Measurements from ENCODE around the gene COASY. TPM values are rescaled to one million over a fixed set of nuclear protein-coding genes. Genes with fewer than 3 reads are reported as not detected.

COASY gene
- total and polyA plus RNA-seq, 2 donors from 2014 or later, result 71.9 to 145 TPM

- Histone ChIP-seq H3K27me3 (ENCODE audit: control insufficient read depth, insufficient read depth, low read length) (no peaks in the 10 kb centered on the region), H3K27ac (ENCODE audit: low read depth in 2 of 2, low read length in 2 of 2) (peak overlapping the region in 1 of 2 donors; percentile 47), H3K9ac (ENCODE audit: low read length in 3 of 3) (no peak overlapping the region), H3K36me3 (ENCODE audit: control insufficient read depth in 2 of 3, insufficient read depth in 3 of 3, low read length in 3 of 3) (peaks cover 0 to 17% (median 7%) of the 10 kb centered on the region in 3 donors), H3K4me1 (ENCODE audit: control insufficient read depth in 2 of 3, insufficient read depth in 2 of 3, low read depth in 1 of 3, low read length in 3 of 3) (peaks cover 8 to 30% (median 26%) of the 10 kb centered on the region in 3 donors), H3K4me3 (ENCODE audit: low read length in 3 of 3) (no peak overlapping the region), H3K9me3 (ENCODE audit: control insufficient read depth in 2 of 3, insufficient read depth in 1 of 3, low read length in 3 of 3) (no peaks in the 10 kb centered on the region)
- peak in 1 of 5 donors; percentile 21 for DNase-seq
- intact Hi-C loops (cut with DNase I), result no loop called here
- FAIRE-seq, result no peak
- TF ChIP-seq, protein P1, sequence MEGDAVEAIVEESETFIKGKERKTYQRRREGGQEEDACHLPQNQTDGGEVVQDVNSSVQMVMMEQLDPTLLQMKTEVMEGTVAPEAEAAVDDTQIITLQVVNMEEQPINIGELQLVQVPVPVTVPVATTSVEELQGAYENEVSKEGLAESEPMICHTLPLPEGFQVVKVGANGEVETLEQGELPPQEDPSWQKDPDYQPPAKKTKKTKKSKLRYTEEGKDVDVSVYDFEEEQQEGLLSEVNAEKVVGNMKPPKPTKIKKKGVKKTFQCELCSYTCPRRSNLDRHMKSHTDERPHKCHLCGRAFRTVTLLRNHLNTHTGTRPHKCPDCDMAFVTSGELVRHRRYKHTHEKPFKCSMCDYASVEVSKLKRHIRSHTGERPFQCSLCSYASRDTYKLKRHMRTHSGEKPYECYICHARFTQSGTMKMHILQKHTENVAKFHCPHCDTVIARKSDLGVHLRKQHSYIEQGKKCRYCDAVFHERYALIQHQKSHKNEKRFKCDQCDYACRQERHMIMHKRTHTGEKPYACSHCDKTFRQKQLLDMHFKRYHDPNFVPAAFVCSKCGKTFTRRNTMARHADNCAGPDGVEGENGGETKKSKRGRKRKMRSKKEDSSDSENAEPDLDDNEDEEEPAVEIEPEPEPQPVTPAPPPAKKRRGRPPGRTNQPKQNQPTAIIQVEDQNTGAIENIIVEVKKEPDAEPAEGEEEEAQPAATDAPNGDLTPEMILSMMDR (IDR thresholded peaks at IDR 0.05; ENCODE audit: borderline replicate concordance, extremely low read depth, insufficient read depth), result no peak
Measured at GRCh38 chr17:42525221-42525620, 36.7 kb upstream of the COASY start.

DNA sequence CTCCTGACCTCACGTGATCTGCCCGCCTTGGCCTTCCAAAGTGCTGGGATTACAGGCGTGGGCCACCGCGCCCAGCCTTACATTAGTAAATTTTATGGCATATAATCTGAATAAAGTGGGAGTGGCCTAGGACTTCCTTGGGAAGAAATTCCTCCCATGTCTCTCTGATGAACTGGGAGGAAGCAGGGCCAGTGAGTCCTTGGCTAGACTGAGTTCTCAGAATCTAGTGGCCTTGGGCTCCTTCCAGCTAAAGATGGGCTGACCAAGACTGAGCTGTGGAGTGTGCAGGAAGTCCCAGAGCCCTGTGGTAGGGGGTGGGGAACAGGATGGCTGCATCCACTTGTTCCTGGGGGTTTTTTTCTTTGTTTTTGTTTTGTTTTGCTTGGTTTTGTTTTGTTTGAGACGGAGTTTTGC lies 35.9 kb upstream of the COASY start:
- no peak for FAIRE-seq
- Histone ChIP-seq H3K27me3 (ENCODE audit: control insufficient read depth, insufficient read depth, low read length) (no peaks in the 10 kb centered on the region), H3K36me3 (ENCODE audit: control insufficient read depth in 2 of 3, insufficient read depth in 3 of 3, low read length in 3 of 3) (peaks cover 0 to 17% (median 6%) of the 10 kb centered on the region in 3 donors), H3K4me3 (ENCODE audit: low read length in 3 of 3) (no peak overlapping the region), H3K27ac (ENCODE audit: low read depth in 2 of 2, low read length in 2 of 2) (no peak overlapping the region), H3K4me1 (ENCODE audit: control insufficient read depth in 2 of 3, insufficient read depth in 2 of 3, low read depth in 1 of 3, low read length in 3 of 3) (peaks cover 2 to 23% (median 18%) of the 10 kb centered on the region in 3 donors), H3K9me3 (ENCODE audit: control insufficient read depth in 2 of 3, insufficient read depth in 1 of 3, low read length in 3 of 3) (no peaks in the 10 kb centered on the region), H3K9ac (ENCODE audit: low read length in 3 of 3) (no peak overlapping the region)
- TF ChIP-seq, protein P1 (IDR thresholded peaks at IDR 0.05; ENCODE audit: borderline replicate concordance, extremely low read depth, insufficient read depth), result no peak
- intact Hi-C loops (cut with DNase I), result no loop called here
- peak in 1 of 5 donors; percentile 59 for DNase-seq

- intact Hi-C loops (cut with DNase I), result no loop called here
- Histone ChIP-seq H3K4me1 (ENCODE audit: control insufficient read depth in 2 of 3, insufficient read depth in 2 of 3, low read depth in 1 of 3, low read length in 3 of 3) (peaks cover 0 to 6% (median 4%) of the 10 kb centered on the region in 3 donors), H3K4me3 (ENCODE audit: low read length in 3 of 3) (no peak overlapping the region), H3K9ac (ENCODE audit: low read length in 3 of 3) (no peak overlapping the region), H3K27me3 (ENCODE audit: control insufficient read depth, insufficient read depth, low read length) (no peaks in the 10 kb centered on the region), H3K9me3 (ENCODE audit: control insufficient read depth in 2 of 3, insufficient read depth in 1 of 3, low read length in 3 of 3) (no peaks in the 10 kb centered on the region), H3K27ac (ENCODE audit: low read depth in 2 of 2, low read length in 2 of 2) (no peak overlapping the region), H3K36me3 (ENCODE audit: control insufficient read depth in 2 of 3, insufficient read depth in 3 of 3, low read length in 3 of 3) (peaks cover 0 to under 1% (median 0%) of the 10 kb centered on the region in 3 donors)
- TF ChIP-seq, protein P1 (IDR thresholded peaks at IDR 0.05; ENCODE audit: borderline replicate concordance, extremely low read depth, insufficient read depth), result no peak
- DNase-seq (peak in 1 of 5 donors; percentile 56), FAIRE-seq (no peak)
Measured at GRCh38 chr17:42527932-42528331, 34.0 kb upstream of the COASY start.

- peaks cover 0 to 6% (median 2%) of the 10 kb centered on the region in 3 donors for H3K4me1 ChIP-seq (ENCODE audit: control insufficient read depth in 2 of 3, insufficient read depth in 2 of 3, low read depth in 1 of 3, low read length in 3 of 3)
- no peak overlapping the region for H3K27ac ChIP-seq (ENCODE audit: low read depth in 2 of 2, low read length in 2 of 2)
Measured at GRCh38 chr17:42529061-42529460, 32.9 kb upstream of the COASY start.

More at GRCh38 chr17:42529061-42529460, 32.9 kb upstream of the COASY start:
- Histone ChIP-seq H3K27me3 (ENCODE audit: control insufficient read depth, insufficient read depth, low read length) (no peaks in the 10 kb centered on the region), H3K9ac (ENCODE audit: low read length in 3 of 3) (no peak overlapping the region), H3K36me3 (ENCODE audit: control insufficient read depth in 2 of 3, insufficient read depth in 3 of 3, low read length in 3 of 3) (no peaks in the 10 kb centered on the region), H3K9me3 (ENCODE audit: control insufficient read depth in 2 of 3, insufficient read depth in 1 of 3, low read length in 3 of 3) (no peaks in the 10 kb centered on the region), H3K4me3 (ENCODE audit: low read length in 3 of 3) (no peak overlapping the region)
- TF ChIP-seq, protein P1 (IDR thresholded peaks at IDR 0.05; ENCODE audit: borderline replicate concordance, extremely low read depth, insufficient read depth), result no peak
- intact Hi-C loops (cut with DNase I), result no loop called here
- DNase-seq (no peak), FAIRE-seq (no peak)
